Fibroblast of the aortic adventitia (primary cell): ENCODE results near the gene ID2. TPM values are rescaled to one million over a fixed set of nuclear protein-coding genes. Genes with fewer than 3 reads are reported as not detected.

Experiments used
- DNase-seq: peaks from one replicate; pipeline ENCODE4 v3.0.0-alpha.2; 2010; ENCODE audit warnings: low read depth
- H3K4me3 ChIP-seq: 2 replicates; pipeline ENCODE4 v1.5.1; 2011; ENCODE audit warnings: low read depth, mild to moderate bottlenecking, control low read depth, low read length, moderate library complexity
- total RNA-seq: library from RNA; depleted of rRNA; stranded (reverse); fragments of >200 nt; gene quantifications from 2 replicates; pipeline ENCODE4 v1.2.3, GENCODE V29; 2012; ENCODE audit warnings: low replicate concordance
- TF ChIP-seq, protein P1 (sequence below): IDR thresholded peaks from 2 replicates; pipeline ENCODE4 v1.5.1; 2011; ENCODE audit warnings: mild to moderate bottlenecking, low read length, control low read depth, inconsistent platforms; ENCODE audit not compliant: insufficient read depth

Gene ID2
- total RNA-seq, 1 donor = 207 TPM

GRCh38 chr2:8697190-8697589, 15.3 kb downstream of the ID2 start:
- TF ChIP-seq, protein P1, sequence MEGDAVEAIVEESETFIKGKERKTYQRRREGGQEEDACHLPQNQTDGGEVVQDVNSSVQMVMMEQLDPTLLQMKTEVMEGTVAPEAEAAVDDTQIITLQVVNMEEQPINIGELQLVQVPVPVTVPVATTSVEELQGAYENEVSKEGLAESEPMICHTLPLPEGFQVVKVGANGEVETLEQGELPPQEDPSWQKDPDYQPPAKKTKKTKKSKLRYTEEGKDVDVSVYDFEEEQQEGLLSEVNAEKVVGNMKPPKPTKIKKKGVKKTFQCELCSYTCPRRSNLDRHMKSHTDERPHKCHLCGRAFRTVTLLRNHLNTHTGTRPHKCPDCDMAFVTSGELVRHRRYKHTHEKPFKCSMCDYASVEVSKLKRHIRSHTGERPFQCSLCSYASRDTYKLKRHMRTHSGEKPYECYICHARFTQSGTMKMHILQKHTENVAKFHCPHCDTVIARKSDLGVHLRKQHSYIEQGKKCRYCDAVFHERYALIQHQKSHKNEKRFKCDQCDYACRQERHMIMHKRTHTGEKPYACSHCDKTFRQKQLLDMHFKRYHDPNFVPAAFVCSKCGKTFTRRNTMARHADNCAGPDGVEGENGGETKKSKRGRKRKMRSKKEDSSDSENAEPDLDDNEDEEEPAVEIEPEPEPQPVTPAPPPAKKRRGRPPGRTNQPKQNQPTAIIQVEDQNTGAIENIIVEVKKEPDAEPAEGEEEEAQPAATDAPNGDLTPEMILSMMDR = no peak
- DNase-seq = no peak
- H3K4me3 ChIP-seq = no peak overlapping the region

- H3K4me3 ChIP-seq = no peak overlapping the region
- TF ChIP-seq, protein P1 = no peak
- no peak for DNase-seq
Observed at GRCh38 chr2:8699839-8700238, 18.0 kb downstream of the ID2 start.

DNA sequence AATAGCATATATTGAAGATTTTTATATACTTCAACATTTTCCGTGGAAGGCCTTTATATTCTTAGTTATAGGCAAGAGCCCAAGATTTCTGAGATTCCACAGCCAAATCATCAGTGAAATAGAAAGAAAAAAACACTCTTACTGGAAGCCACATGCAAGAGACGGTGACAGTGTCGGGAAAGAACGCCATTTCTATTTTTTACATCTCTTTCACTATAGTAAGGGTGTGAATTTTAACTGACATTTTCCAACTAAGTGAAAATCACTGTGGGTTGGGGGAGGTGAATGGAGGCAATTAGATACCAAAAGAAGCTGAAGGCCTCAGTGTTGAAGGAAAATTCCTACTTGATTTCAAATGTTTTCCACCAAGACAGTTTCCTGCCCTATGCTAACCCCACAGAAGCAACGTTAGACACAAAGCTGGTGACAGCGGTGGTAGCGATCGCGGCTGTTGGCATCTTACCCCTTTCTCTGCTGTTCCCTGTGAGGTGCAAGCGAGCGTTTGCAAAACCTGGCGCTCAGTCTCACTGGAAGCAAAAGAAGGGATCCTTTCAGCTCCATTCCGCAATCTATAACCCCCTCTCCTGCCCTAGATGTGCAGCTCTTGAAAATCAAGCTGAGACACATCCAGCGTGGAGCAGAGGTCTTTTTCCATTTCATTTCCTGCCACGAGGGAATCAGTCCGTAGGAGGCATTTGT, 20.0 kb downstream of the ID2 start:
- TF ChIP-seq, protein P1 = no peak
- no peak for DNase-seq
- no peak overlapping the region for H3K4me3 ChIP-seq

GRCh38 chr2:8704906-8705305, 23.1 kb downstream of the ID2 start:
- TF ChIP-seq, protein P1 = no peak
- H3K4me3 ChIP-seq = no peak overlapping the region
- DNase-seq = peak; percentile 6

- TF ChIP-seq, protein P1 = no peak
- no peak for DNase-seq
- H3K4me3 ChIP-seq = no peak overlapping the region
Observed at GRCh38 chr2:8709611-8710010, 27.8 kb downstream of the ID2 start.

GRCh38 chr2:8710951-8711350, 29.1 kb downstream of the ID2 start:
- TF ChIP-seq, protein P1 = no peak
- DNase-seq = no peak
- no peak overlapping the region for H3K4me3 ChIP-seq

DNA sequence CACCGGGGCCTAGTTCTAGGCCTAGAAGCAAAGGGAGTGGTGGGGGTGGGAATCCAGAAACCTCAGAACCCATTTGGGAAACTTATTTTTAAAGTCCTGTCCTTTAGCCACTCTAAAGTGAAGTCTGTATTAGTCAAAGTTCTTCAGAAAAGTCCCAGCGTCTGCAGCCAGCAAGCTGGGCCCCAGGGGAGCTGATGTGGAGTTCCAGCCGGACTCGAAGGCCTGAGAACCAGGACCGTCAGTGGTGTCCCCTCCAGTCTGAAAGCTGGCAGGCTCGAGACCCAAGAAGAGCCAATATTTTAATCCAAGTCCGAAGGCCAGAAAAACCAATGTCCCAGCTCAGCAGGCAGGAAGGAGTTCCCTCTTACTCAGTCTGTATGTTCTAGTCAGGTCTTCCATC, 32.4 kb downstream of the ID2 start:
- no peak for DNase-seq
- H3K4me3 ChIP-seq = no peak overlapping the region
- TF ChIP-seq, protein P1 = no peak
